GM12872 (cell line): Measurements from ENCODE around the gene OPHN1.

Experiments used
- TF ChIP-seq, protein P1 (sequence below): IDR thresholded peaks from 3 replicates; pipeline ENCODE4 v1.5.1; 2011; ENCODE audit warnings: low read depth, mild to moderate bottlenecking, low read length, moderate library complexity; ENCODE audit not compliant: insufficient read depth

Gene OPHN1

DNA sequence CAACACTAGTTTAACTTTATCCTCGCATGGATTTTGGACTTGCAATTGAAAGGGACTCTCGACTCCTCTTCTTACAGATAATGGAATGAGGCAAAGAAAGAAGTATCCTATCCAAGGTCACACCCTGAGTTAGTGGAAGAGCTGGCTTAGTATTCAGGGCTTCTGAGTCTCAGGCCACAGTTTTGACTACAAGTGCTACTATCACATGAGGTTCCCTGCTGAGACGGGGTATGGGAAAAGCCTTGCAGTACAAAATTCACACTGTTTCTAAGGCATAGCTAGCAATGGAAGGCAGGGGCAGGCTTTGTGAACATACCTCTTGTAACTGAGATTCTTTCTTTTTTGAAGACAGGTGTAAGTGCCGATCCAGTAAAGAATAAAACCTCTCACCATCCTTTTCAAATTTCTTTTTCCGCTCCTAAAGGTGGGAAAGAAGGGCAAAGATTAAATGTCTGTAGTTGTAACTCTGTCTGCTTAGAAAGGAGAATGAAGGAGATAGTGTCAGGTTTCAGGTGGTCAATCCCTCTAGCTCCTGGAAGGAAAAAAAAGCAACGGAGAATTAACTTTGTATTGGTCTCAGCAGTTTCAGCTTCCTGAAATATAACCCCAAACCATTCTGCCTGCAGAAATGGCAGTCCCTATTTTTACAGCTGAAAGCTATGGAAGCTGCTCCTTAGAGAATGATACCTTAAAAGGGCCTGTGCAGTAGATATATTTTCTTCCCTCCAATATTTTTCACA lies 199.0 kb downstream of the OPHN1 start:
- TF ChIP-seq, protein P1, sequence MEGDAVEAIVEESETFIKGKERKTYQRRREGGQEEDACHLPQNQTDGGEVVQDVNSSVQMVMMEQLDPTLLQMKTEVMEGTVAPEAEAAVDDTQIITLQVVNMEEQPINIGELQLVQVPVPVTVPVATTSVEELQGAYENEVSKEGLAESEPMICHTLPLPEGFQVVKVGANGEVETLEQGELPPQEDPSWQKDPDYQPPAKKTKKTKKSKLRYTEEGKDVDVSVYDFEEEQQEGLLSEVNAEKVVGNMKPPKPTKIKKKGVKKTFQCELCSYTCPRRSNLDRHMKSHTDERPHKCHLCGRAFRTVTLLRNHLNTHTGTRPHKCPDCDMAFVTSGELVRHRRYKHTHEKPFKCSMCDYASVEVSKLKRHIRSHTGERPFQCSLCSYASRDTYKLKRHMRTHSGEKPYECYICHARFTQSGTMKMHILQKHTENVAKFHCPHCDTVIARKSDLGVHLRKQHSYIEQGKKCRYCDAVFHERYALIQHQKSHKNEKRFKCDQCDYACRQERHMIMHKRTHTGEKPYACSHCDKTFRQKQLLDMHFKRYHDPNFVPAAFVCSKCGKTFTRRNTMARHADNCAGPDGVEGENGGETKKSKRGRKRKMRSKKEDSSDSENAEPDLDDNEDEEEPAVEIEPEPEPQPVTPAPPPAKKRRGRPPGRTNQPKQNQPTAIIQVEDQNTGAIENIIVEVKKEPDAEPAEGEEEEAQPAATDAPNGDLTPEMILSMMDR = no peak

DNA sequence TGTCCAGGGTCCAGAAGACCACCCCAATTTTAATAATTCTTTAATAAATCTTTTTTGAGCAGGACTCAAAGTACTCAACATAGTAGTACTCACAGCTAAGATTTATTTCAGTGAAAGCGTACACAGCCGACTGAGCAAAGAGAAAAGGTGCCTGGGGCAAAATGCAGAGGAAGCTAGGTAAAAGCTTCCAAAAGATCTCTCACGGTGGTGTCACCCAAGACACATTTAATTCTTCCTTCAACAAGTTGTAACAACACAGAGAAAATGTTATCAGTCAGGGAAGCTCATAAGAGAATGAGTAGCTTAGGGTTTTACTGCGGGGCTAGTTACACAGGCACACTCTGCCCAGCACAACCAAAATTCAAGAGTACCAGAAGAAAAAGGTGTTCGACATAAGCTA lies 201.1 kb downstream of the OPHN1 start:
- TF ChIP-seq, protein P1 = no peak

DNA sequence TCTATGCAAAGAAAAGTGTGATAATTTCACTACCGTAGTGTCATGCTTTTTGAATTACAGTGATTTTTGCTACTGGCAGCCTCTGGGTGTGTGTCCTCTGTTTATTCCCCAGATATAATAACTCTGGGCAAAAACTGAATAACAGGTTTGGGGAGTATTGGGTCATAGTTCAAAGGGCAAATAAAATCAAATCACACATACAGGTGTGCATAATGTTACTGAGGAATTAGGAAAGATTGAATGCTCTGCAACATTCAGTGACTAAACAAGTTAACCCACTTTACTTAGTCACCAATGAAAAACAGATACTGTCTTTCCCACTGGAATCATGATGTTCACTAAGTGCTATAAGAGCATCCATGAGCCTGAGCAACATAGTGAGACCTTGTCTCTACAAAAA lies 224.3 kb downstream of the OPHN1 start:
- TF ChIP-seq, protein P1 = no peak

DNA sequence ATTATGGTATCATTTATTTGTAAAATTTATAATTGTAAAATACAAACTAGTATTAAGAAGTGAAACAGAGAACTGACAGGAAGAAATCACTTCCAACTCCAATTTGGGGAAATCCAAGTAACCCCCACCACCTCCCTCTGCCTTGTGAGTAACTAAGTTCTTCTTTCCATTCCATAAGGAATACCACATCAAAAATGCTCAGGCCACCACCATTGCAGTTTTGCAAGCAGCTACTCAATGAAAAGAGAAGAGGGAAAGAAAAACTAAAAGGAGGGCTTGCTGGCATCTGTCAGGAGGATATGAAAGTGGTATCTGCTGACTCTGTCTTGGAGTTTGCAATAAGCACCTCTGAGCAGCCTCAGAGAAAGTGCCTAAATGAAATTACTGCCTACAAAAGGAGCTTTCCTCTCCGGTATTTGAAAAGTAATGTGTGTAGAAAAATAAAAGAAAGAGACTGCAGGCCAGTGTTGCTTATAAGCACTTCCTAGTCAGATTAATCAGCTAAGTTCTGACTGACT lies 228.7 kb downstream of the OPHN1 start:
- TF ChIP-seq, protein P1 = no peak

DNA sequence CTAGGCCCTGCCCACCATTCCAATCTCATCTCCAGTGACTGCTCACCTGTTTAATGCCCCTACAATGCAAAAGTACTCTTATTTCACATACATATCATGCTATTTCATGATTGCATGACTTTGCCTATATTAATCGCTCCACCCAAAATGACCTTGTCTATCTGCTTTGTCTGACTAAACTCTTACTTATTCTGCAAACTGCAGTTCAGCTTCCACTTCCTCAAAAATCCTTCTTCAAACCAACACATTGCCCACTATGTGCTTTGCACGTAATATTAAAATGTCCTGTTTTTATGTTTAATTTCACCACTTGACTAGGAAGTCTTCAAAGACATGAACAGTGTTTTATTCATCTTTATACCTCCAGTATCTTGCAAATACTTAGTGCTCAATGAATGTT lies 229.6 kb downstream of the OPHN1 start:
- TF ChIP-seq, protein P1 = no peak

DNA sequence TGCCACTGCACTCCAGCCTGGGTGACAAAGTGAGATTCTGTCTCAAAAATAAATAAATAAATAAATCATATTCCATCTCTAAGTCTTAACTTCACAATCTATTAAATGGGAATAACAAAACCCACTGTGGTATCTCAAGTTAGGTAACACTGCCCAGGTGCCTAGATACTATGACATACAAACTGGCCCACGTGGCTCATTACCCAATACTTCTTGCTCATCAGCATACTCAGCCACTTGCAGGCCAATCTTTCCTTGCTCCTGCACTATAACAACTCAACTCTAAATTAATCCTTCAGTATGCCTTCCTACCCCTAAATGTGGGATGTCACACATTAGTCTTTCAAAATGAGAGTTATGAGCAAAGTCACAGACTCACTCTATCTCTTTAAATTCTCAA lies 230.1 kb downstream of the OPHN1 start:
- TF ChIP-seq, protein P1 = no peak

DNA sequence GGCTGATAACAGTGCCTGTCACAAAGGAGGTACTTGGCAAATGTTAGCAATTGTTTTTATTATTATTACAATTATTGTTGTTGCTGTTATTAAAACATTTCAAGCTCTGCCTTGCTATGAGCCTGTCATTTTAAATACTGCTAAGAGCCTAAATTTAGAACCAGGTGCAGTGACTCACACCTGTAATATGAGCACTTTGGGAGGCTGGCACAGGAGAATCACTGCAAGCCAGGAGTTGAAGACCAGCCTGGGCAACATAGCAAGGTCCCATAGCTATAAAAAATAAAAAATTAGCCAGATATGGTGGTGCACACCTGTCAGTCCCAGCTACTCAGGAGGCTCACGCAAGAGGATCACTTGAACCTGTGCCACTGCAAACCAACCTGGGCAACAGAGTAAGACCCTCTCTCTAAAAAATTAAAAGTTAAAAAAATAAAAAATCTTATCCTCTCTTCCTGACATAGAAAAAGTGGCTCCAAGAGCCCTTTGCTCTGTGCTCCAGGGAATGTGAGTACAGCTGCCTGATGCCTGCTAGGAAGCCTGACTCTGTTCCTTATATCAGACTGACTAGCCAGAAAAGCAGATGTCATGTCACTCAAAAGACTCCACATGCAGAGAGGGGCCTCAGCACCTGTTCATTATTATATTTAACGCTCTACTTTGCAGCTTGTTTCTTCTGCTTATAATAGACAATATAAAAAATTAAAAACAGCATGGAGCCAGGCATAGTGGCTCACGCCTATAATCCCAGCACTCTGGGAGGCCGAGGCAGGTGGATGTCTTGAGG lies 234.0 kb downstream of the OPHN1 start:
- TF ChIP-seq, protein P1 = no peak
